NCI-H146 treated with DMSO at 0.1 percent for 48 hours (cell line): ENCODE data around the gene FAF2.
"Not testable (repeated sequence)": the region's sequence is repeated elsewhere in the genome, so short reads cannot be mapped to it uniquely, and the experiment has no call there.

Source experiments
- DNase-seq: peaks from one replicate; lab custom pipeline; 2025; ENCODE audit not compliant: unreplicated experiment; lab: John Stamatoyannopoulos, UW

FAF2 gene

GRCh38 chr5:176447978-176448608 is at the start of gene FAF2:
TSS of gene FAF2 (plus strand) at chr5:176448385. CDS start at chr5:176448408, 23 bp downstream.
- DNase-seq, result peak; percentile 70

GRCh38 chr5:176400382-176401156 is 47.6 kb upstream of the FAF2 start:
- DNase-seq, result no peak

- no peak for DNase-seq
Observed at GRCh38 chr5:176401281-176402205, 46.6 kb upstream of the FAF2 start.

- no peak for DNase-seq
Observed at GRCh38 chr5:176405656-176406435, 42.3 kb upstream of the FAF2 start.

GRCh38 chr5:176406436-176407052 is 41.6 kb upstream of the FAF2 start:
- no peak for DNase-seq

GRCh38 chr5:176407456-176408251 is 40.5 kb upstream of the FAF2 start:
- DNase-seq, result no peak

- DNase-seq, result not testable (repeated sequence)
Observed at GRCh38 chr5:176408252-176408573, 40.0 kb upstream of the FAF2 start.

- DNase-seq, result no peak
Observed at GRCh38 chr5:176408590-176408989, 39.6 kb upstream of the FAF2 start.

GRCh38 chr5:176409765-176410164 is 38.4 kb upstream of the FAF2 start:
- DNase-seq, result no peak

- no peak for DNase-seq
Observed at GRCh38 chr5:176410486-176411180, 37.6 kb upstream of the FAF2 start.

- DNase-seq, result no peak
Observed at GRCh38 chr5:176412517-176413254, 35.5 kb upstream of the FAF2 start.

GRCh38 chr5:176413255-176413565 is 35.0 kb upstream of the FAF2 start:
- DNase-seq, result no peak

GRCh38 chr5:176413709-176414191 is 34.4 kb upstream of the FAF2 start:
- DNase-seq, result no peak

GRCh38 chr5:176414704-176415103 is 33.5 kb upstream of the FAF2 start:
- no peak for DNase-seq

GRCh38 chr5:176415240-176415951 is 32.8 kb upstream of the FAF2 start:
- DNase-seq, result no peak

GRCh38 chr5:176415952-176416924 is 31.9 kb upstream of the FAF2 start, which contains the start of gene CLTB:
TSS of gene CLTB (minus strand) at chr5:176416539. CDS start at chr5:176416363, 176 bp downstream.
- peak; percentile 65 for DNase-seq
